Measurements from ENCODE around the gene FAM180A.

DNA sequence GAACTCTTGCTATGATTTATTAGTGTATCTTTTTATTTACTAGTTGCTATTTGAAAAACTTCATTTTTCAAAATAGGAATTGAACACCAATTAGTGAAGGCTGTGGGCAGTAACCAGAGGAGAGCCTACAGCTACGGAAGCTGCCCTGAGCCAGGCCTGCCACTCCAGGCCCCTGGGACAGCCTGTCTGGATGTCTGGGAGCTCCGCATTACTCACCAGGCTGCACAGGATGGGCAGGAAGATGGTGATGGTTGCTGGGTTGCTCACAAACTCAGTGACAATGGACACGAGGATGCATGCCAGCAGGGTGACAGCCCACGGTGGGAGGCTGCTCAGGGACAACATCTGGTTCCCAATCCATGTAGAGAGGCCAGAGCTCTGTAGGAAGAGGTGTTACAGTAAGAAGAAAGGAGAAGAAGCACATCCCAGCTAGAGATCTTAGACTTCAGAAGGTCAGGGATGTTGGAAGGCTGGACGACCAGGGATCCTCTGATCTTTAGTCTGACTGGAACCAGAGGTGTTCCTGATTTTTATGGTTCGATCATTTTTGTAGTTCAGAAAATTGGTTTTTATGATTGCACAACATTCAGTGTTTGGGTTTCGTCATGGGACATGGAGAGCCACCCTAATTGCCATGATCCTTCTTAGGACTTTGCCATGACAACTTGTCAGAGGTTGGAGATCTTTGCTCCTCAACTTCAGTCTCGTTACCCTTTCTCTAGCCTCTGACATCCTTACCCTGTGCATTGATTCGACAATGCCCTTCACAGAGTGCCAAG lies 63.1 kb downstream of the FAM180A start:
- TF ChIP-seq, protein P1, sequence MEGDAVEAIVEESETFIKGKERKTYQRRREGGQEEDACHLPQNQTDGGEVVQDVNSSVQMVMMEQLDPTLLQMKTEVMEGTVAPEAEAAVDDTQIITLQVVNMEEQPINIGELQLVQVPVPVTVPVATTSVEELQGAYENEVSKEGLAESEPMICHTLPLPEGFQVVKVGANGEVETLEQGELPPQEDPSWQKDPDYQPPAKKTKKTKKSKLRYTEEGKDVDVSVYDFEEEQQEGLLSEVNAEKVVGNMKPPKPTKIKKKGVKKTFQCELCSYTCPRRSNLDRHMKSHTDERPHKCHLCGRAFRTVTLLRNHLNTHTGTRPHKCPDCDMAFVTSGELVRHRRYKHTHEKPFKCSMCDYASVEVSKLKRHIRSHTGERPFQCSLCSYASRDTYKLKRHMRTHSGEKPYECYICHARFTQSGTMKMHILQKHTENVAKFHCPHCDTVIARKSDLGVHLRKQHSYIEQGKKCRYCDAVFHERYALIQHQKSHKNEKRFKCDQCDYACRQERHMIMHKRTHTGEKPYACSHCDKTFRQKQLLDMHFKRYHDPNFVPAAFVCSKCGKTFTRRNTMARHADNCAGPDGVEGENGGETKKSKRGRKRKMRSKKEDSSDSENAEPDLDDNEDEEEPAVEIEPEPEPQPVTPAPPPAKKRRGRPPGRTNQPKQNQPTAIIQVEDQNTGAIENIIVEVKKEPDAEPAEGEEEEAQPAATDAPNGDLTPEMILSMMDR (IDR thresholded peaks at IDR 0.05; ENCODE audit: low read depth, low read length, missing input control): no peak
- TF ChIP-seq TAF1 (conservative IDR thresholded peaks at IDR 0.05) (no peak), JUND (IDR thresholded peaks at IDR 0.05) (no peak), RAD21 (IDR thresholded peaks at IDR 0.05) (no peak), SP1 (IDR thresholded peaks at IDR 0.05) (no peak)

Data from liver (tissue), 3 donors.